ENCODE results near the gene ZMIZ2.
A peak's percentile ranks its signal among the peaks of the same experiment; 100 is the strongest.

ZMIZ2 gene

DNA sequence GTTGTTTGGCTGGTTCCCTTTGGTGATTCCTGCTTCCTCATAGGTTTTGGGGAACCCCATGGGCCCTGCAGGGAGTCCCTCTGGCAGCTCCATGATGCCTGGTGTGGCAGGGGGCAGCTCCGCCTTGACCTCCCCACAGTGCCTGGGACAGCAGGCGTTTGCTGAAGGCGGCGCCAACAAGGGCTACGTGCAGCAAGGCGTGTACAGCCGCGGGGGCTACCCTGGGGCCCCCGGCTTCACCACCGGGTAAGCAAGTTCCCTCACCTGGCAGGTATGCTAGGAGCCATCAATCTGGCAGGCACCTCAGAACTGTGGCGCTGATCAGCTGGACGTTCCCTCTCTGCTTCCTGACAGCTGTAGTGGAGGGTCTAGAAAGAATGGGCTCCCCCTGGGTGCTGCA, 8.3 kb downstream of the ZMIZ2 start:
- no peak for DNase-seq

DNA sequence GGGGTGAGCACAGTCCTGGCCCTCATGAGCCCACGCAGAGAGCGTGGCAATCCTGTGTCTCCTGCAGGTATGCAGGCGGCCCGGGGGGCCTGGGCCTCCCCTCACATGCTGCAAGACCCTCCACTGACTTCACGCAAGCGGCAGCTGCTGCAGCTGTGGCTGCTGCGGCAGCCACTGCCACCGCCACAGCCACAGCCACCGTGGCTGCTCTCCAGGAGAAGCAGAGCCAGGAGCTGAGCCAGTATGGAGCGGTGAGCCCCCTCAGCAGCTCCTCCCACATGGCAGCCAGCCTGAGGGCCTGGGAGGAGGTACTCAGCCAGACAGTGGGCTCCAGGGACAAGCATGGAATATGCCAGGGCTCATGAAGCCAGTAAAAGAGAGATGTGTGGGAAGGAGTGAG, 8.7 kb downstream of the ZMIZ2 start:
- DNase-seq: no peak

DNA sequence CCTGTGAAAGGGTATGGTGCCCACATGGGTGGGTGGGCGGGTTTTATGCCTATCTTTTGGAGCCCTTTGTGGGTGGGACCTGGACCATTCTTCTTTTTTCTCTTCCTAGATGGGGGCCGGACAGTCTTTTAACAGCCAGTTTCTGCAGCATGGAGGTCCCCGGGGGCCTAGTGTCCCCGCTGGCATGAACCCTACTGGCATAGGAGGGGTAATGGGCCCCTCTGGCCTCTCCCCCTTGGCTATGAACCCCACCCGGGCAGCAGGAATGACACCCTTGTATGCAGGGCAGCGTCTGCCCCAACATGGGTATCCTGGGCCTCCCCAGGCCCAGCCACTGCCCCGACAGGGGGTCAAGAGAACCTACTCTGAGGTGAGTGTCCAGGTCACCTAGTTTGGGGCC, 9.1 kb downstream of the ZMIZ2 start:
- no peak for DNase-seq

DNA sequence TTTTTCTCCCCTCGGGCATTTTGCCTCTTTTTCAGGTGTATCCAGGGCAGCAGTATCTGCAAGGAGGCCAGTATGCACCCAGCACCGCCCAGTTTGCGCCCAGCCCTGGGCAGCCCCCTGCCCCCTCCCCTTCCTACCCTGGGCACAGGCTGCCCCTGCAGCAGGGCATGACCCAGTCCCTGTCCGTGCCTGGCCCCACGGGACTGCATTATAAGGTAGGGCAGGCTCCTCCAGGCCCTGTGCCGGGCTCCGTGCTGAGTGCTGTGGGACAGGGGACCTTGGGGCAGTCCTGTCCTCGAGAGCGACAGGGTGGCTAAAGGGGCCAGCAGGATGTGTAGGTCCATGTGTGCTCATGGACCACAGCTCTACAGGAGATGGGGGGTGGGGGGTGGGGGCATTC, 10.6 kb downstream of the ZMIZ2 start:
- no peak for DNase-seq

DNA sequence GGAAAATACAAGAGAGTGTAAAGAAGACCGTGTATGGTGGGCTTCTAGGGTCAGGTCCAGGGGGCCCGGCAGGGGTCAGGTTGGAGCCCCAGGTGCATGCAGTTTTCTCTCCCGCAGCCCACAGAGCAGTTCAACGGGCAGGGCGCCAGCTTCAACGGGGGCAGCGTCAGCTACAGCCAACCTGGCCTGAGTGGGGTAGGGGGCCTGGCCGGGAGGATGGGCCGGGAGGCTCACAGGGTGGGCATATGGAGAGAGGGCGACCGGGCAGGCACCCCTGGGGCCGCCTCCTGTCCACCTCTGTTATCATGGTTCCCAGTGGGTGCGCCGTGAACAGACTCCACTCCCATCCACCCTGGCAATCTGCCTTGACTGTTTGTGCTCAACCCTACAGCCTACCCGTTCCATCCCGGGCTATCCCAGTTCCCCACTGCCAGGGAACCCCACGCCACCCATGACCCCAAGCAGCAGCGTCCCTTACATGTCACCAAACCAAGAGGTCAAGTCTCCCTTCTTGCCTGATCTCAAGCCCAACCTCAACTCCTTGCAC, 11.5 kb downstream of the ZMIZ2 start:
- no peak for DNase-seq

DNA sequence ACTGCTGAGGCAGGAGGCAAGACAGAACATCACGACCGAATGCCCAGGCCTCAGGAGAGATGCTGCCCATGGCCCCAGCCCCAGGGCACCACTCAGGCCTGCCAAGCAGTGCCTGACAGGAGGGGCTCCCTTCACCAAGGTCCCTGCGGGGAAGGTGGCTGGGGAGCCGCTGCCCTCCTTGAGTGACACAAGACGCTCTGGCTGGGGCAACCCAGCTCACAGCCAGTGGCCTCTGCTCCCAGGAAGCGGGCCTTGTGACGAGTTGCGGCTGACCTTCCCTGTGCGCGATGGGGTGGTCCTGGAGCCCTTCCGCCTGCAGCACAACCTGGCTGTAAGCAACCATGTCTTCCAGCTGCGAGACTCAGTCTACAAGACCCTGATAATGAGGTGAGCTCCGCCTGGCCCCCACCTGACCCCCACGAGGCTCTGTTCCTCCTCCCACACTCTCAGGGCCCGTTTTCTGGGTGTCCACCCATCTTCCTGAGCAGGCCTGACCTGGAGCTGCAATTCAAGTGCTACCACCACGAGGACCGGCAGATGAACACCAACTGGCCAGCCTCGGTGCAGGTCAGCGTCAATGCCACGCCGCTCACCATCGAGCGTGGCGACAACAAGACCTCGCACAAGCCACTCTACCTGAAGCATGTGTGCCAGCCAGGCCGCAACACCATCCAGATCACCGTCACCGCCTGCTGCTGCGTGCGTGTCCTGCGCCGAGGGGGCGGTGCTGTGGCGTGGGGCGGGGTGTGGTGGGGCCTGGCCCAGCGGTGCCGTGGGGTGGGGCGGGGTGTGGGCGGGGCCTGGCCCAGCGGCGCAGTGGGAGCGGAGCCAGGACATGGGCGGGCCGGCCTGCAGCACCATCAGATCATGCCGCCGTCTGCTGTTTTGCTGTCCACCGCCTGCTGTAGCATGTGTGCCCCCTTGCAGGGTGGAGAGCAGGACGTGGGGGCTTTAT, 12.8 kb downstream of the ZMIZ2 start:
- DNase-seq: no peak

DNA sequence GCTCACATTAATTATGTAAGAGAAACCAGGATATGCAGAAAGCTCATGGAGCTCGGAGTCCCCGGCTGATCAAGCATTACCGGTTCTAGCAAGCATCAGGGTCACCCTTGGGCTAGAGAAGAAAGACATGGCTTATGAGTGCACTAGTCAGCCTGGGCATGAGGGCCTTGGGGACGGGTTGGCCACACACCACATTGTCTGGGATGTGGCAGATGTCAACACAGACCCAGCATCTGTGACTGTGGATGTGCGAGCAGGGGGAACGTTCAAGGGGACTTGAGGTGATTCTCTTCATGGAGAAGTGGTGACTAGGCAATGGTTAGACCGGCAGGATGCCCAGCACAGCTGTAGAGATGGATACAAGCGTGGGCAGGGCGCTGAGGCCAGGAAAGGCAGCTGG, 13.7 kb downstream of the ZMIZ2 start:
- no peak for DNase-seq

DNA sequence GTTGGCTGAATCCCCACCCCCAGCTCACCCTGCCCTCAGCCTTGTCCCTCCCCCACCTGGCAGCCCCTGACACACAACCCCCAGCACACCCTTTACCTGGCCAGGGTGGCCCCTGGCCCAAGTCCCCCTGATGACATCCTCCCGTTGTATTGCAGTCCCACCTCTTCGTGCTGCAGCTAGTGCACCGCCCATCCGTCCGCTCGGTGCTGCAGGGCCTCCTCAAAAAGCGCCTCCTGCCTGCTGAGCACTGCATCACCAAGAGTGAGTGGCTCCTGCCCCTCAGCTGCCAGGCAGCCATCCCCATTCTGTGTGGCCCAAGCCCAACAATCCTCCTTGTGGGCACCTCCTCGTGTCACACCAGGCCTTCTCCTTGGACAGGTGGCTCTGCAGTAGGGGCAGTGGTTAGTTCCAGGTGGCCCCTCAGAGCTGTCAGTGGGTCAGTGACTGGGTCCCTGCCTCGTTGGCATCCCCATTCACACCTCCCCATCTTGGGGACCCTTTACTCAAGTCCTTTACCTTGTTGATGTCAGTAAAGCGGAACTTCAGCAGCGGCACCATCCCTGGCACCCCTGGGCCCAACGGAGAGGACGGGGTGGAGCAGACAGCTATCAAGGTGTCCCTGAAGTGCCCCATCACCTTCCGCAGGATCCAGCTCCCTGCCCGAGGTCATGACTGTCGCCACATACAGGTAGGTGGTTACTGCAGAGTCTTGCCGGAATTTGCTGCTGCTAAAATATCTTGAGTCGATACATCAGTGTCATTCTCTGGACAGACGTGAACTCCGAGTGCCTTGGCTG, 14.3 kb downstream of the ZMIZ2 start:
- no peak for DNase-seq

DNA sequence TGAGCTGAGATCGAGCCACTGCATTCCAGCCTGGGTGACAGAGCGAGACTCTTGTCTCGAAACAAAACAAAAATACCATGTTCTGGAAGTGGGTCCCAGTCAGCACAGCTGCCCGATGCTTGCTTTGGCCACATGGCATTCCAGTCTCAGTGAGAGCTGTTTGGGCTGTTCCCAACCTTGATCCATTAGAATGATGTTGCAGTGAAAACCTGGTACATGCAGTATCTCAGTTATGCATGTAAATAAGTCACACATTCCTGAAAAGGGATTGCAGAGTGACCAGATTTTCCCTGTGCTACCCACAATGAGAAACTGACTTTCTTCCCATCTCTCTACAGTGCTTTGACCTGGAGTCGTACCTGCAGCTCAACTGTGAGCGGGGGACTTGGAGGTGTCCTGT, 15.4 kb downstream of the ZMIZ2 start:
- no peak for DNase-seq

DNA sequence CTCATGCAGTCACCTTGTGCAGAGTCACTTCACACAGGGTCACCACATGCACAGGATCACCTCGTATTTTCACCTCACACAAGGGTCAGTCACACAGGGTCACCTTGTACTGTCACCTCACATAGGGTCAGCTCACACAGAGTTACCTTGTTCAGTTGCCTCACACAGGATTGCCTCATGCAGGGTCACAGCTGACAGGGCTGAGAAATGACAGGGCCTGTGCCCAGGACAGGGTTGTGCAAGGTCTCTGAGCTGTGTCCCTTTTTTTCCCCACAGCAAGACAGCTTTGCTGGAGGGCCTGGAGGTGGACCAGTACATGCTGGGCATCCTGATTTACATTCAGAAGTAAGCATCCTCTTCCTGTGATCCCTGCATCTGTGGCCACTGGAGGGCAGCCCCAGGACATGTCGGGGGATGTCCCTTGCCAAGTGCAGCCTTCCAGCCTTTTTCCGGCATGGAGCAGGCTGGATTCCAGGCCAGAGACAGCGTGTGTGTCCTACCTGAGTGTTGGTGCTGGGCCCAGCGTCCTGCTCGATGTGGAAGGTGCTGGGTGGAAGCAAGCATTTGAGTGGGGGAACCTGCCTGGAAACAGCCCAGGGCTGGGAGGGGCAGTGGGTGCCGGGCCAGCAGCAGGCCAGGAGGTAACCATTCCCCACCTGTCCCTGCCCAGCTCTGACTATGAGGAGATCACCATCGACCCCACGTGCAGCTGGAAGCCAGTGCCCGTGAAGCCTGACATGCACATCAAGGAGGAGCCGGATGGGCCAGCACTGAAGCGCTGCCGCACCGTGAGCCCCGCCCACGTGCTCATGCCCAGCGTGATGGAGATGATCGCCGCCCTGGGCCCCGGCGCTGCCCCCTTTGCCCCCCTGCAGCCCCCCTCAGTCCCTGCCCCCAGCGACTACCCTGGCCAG, 16.3 kb downstream of the ZMIZ2 start:
- no peak for DNase-seq

DNA sequence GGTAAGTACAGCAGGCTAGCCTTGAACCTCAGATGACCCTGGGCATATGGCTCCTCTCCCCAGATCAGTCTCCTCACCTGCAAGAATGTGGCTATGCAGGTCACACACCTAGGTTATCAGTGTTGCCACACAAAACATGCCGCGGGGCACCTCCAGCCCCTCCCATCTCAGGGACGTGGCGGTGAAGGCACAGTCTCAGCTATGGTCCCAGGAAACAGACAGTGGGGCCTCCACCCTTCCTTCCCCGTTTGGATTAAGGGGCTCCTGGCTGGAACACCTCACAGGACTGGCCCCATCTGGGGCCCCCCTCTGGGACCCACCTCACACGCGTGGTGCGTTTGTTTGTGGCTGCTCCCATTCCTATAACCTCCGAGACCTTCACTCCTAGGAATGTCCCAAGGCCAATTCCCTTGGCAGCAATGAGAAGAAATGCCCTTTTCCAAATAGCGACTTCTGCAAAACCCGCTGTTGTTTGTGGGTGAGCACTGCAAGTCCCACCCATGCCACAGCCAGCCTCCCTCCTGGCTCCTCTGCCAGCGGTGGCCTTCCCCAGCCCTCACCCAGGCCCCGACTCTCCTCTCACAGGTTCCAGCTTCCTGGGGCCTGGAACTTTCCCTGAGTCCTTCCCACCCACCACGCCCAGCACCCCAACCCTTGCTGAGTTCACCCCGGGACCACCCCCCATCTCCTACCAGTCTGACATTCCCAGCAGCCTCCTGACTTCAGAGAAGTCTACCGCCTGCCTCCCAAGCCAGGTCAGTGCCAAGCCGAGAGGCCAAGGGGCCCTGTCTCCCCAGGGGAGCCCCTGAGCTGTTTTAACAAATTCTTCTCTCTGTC, 17.1 kb downstream of the ZMIZ2 start:
- no peak for DNase-seq

DNA sequence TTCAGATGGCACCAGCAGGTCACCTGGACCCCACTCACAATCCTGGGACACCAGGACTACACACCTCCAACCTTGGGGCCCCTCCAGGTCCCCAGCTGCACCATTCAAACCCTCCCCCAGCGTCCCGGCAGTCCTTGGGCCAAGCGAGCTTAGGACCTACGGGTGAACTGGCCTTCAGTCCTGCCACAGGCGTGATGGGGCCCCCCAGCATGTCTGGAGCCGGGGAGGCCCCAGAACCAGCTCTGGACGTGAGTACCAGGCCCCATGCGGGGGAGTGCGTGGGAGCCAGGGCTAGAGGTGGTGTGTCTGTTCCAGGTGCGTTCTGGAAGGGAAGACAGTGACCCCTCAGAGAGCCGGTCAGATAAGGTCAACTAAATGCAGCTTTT, 17.8 kb downstream of the ZMIZ2 start:
- no peak for DNase-seq

DNA sequence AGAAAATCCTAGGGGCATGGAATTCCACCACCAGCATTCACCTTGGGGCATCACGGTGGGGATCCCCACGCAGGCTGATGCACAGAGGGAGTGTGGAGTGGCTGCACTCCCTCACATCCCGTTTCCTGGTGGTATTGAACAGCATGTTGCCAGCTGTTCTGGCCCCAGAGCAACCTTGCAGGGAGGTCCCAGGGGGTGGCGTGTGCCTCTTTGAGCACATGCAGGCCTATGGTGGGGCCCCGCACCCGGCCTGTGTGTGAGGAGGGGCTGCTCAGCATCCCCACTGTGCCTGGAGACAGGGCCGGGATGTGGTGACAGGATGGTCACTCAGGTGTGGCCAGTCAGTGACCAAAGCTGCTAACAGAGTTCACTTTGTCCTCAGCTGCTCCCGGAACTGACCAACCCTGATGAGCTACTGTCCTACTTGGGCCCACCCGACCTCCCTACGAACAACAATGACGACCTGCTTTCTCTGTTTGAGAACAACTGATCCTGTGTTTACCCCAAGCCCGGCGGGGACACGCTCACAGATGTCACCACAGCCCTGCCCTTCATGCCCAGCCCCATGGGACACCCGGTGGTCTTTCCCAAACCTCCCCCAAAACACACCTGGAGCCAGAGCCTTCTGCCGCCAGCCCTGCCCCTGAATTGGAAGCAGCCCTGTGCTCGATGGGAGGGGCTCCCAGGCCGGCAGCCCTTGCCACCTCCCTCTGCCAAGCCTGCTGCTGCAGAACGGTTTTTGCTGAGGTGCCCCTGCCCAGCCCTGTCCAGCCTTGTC, 18.7 kb downstream of the ZMIZ2 start:
- no peak for DNase-seq

DNA sequence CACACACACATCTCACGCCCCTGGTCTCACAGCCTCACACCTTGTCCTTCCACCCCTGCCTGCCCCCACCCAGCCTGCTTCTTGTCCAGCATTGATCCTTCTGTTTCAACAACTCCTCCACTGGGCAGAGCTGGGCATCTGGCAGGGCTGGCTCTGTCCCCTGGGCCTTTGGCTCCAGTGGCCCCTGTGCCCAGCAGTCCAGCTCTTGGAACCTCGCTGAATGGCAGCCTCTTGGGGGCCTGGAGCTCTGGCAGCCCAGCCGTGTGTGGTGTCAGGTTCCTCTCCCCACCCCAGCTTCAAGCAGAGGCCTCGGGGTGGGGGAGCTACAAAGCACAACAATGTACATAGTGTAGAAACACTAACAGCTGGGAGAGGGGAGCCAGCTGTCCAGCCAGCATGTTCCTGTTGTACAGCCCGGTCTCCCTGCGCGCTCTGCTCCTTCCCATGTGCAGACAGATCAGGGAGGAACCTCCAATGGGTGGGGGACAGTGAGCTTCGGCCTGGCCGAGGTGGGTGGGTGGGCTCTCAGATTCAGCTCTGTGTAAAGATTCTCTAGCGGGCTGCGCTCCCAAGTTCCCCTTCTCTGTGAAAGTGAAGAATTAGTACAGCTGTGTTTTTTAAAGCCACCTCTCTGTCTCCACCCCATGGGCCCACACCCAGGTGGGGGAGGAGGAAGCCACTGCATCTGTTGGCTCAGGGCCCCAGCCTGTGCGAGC, 19.4 kb downstream of the ZMIZ2 start:
- DNase-seq: no peak

DNA sequence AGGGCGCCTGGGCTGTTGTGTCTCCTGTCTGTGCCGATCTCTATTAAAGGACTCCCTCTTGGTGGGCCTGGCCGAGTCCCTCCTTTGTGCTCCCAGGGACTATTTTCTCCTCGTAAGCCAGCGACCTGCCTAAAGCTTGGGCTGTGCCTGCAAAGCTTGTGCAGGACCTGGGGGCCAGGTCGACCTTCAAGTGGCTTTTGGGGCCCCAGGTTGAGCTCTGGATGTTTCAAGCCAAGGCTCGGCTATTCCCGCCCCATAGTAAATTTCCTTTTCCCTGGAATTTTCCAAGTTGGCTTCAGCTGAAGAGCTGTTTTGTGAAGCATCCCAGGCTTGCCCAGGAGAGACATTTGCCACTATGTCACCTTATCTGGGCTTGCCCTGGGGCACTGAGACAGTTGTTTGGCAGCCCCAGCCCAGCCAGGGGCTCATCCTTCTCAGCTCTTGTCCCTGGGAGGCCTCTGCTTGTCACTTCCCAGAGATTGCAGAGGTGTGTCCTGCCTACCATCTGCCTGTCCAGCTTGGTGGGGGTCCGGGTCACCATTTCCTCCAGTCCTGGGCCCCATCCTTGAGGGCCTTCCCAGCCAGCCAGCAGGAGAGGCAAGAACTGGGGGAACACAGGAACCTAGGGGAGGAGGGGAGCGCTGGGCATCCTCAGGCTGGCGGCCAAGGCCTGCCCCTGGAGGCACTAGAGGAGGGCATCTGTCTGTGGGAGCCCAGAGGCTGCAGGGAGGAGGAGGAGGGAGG, 20.2 kb downstream of the ZMIZ2 start:
- DNase-seq: no peak

DNA sequence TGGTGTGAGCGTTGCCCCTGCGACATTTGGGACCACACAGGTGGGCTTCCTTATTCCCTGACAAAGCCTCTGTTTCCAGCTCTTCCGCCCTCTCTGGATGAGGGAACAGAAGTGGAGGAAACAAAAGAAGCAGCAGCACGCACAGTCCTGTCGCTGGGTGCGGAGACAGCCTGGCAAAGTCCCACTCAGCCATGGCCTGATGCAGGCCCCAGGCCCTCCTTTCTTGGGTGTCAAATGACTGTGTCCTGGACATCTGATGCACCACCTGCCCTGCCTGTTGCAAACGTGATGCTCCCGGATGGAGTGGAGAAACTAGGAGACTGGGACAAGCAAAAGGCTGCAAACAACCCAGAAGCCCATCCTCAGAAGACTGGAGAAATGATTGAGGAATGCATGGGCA, 20.7 kb downstream of the ZMIZ2 start:
- no peak for DNase-seq

DNA sequence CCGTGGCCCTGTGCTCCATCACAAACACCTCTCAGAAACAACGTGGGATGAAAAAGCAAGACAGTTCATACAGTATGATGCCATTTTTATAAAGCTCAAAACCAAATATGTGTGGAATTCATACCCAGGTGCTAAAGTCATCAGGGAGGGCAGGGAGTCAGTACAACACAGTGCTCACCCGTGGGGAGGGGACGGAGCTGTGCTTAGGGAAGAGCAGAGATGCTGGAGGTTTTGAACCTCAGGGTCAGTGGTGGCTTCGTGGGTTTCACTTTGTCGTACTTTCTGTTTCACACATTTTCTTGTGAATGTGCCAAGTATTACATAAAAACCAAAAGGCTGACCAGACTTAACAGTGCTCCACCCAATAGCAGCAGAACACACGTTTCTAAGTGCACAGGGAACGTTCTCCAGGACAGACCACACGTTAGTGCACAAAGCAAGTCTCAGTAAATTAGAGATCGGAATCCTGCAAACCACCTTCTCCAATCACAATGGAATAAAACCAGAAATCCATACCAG, 21.2 kb downstream of the ZMIZ2 start:
- DNase-seq: peak; percentile 80

DNA sequence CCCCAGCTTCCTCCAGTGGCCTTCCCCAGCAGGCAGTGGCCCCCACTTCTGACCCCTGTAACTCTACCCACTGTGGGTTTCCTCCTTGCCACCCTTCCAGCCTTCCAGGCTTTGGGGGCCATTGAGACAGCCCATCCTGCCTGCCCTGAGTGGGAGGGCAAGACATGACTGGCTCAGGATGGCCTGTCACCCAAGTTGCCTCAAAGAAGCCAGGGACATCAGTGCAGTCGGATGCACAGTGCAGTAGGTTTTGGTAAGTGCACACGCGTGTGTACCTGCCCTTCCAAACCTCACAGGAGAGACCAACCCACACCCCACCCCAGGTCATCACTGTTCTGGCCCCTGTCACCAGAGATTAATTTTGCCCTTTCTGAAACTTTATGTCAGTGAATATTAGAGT, 22.7 kb downstream of the ZMIZ2 start:
- DNase-seq: no peak

DNA sequence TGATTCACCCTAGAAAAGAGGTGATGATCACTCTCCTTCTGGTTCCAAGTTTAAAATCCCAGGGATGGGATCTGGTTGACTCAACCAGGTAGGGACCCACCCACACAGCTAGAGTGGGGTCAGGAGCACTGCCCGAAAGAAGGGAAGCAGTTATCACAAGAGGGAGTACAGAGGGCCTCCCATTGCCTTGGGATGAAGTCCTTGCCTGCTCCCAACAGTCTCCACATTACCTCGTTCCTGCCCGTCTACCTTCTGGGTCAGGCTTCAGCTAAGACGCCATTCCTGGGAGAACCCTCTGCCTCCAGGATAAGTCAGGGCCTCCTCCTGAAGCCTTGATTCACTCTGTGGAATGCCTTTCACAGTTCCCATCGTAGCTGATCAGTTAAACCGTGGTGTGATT, 23.8 kb downstream of the ZMIZ2 start:
- DNase-seq: no peak

Data from MV-4-11 (cell line).